Measurements from ENCODE around the gene SIAH3.

DNA sequence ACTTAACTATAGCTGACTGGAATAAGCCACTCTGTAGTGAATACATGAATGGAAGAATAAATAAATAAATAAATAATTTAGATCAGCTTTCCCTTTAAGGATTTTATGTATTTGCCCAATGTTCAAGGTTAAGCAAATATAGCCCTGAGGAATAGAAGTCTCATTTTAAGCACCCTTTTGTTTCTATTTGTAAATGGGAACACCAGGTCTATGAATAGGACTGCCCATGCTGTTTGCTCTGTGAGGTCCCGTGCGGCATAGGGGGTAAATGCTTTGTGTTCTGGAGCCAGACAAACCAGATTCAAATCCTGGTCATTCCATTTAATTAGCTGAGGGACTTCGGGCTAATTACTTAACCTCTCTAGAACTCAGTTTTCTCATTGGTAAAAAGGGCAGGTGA lies 120.1 kb downstream of the SIAH3 start:
- no peak for TF ChIP-seq POLR2AphosphoS5 (IDR thresholded peaks at IDR 0.05)
- TF ChIP-seq, protein P1, sequence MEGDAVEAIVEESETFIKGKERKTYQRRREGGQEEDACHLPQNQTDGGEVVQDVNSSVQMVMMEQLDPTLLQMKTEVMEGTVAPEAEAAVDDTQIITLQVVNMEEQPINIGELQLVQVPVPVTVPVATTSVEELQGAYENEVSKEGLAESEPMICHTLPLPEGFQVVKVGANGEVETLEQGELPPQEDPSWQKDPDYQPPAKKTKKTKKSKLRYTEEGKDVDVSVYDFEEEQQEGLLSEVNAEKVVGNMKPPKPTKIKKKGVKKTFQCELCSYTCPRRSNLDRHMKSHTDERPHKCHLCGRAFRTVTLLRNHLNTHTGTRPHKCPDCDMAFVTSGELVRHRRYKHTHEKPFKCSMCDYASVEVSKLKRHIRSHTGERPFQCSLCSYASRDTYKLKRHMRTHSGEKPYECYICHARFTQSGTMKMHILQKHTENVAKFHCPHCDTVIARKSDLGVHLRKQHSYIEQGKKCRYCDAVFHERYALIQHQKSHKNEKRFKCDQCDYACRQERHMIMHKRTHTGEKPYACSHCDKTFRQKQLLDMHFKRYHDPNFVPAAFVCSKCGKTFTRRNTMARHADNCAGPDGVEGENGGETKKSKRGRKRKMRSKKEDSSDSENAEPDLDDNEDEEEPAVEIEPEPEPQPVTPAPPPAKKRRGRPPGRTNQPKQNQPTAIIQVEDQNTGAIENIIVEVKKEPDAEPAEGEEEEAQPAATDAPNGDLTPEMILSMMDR (IDR thresholded peaks at IDR 0.05): no peak

All from sigmoid colon (tissue), 4 donors.